Chondrocyte (in vitro differentiated cells): ENCODE measurements around the gene MRPL36. TPM values are rescaled to one million over a fixed set of nuclear protein-coding genes. Genes with fewer than 3 reads are reported as not detected.

ENCODE experiments used
- DNase-seq: peaks from one replicate; pipeline ENCODE4 v3.0.0; 2021; ENCODE audit warnings: mixed read lengths, low spot score
- H3K27ac Mint-ChIP-seq: one replicate; pipeline ENCODE4 v1.8.0; 2021; ENCODE audit warnings: mild to moderate bottlenecking, moderate library complexity, mixed read lengths; ENCODE audit not compliant: unreplicated experiment
- H3K27me3 Mint-ChIP-seq: 2 replicates; pipeline ENCODE4 v1.8.0; 2021; ENCODE audit warnings: low read depth, mixed read lengths
- H3K36me3 Mint-ChIP-seq: 2 replicates; pipeline ENCODE4 v1.8.0; 2021; ENCODE audit warnings: low read depth, mixed read lengths
- H3K4me1 Mint-ChIP-seq: 2 replicates; pipeline ENCODE4 v1.8.0; 2021; ENCODE audit warnings: low read depth, mild to moderate bottlenecking, mixed read lengths
- H3K4me3 Mint-ChIP-seq: one replicate; pipeline ENCODE4 v1.8.0; 2021; ENCODE audit warnings: mild to moderate bottlenecking, moderate library complexity, mixed read lengths; ENCODE audit not compliant: unreplicated experiment
- H3K9me3 Mint-ChIP-seq: 2 replicates; pipeline ENCODE4 v1.8.0; 2021; ENCODE audit warnings: low read depth, mixed read lengths
- CTCF ChIP-seq: fragments of 200-600 bp; sonication (generic); IDR thresholded peaks from 2 replicates; pipeline ENCODE4 v1.5.0; 2021; ENCODE audit warnings: antibody characterized with exemption, mild to moderate bottlenecking, moderate library complexity
- total RNA-seq: library from RNA; stranded (reverse); gene quantifications from 3 replicates; pipeline ENCODE4 v1.2.1, GENCODE V29; 2021

The MRPL36 gene
- total RNA-seq, 1 donor from 2014 or later: 37.4 TPM

- Mint-ChIP-seq H3K27me3 (peaks cover 7% of the 10 kb centered on the region), H3K4me3 (no peak overlapping the region), H3K36me3 (no peaks in the 10 kb centered on the region), H3K9me3 (peaks cover 3% of the 10 kb centered on the region), H3K4me1 (peaks cover 17% of the 10 kb centered on the region), H3K27ac (no peak overlapping the region)
- no peak for TF ChIP-seq CTCF
- no peak for DNase-seq
Measured at GRCh38 chr5:1788200-1788599, 11.4 kb downstream of the MRPL36 start.

GRCh38 chr5:1787472-1788047 is 12.1 kb downstream of the MRPL36 start:
- Mint-ChIP-seq H3K36me3 (no peaks in the 10 kb centered on the region), H3K4me3 (no peak overlapping the region), H3K27ac (no peak overlapping the region), H3K4me1 (peaks cover 10% of the 10 kb centered on the region), H3K27me3 (peaks cover 8% of the 10 kb centered on the region), H3K9me3 (no peaks in the 10 kb centered on the region)
- peak; percentile 51 for DNase-seq
- no peak for TF ChIP-seq CTCF

GRCh38 chr5:1786621-1787471 is 12.8 kb downstream of the MRPL36 start:
- peak; percentile 76 for DNase-seq
- Mint-ChIP-seq H3K4me3 (peak overlapping the region; percentile 5), H3K4me1 (peaks cover 9% of the 10 kb centered on the region), H3K36me3 (no peaks in the 10 kb centered on the region), H3K9me3 (no peaks in the 10 kb centered on the region), H3K27me3 (peaks cover 12% of the 10 kb centered on the region), H3K27ac (no peak overlapping the region)
- no peak for TF ChIP-seq CTCF

- Mint-ChIP-seq H3K27ac (no peak overlapping the region), H3K27me3 (peaks cover 12% of the 10 kb centered on the region), H3K4me3 (no peak overlapping the region), H3K9me3 (no peaks in the 10 kb centered on the region), H3K36me3 (no peaks in the 10 kb centered on the region), H3K4me1 (peaks cover 9% of the 10 kb centered on the region)
- peak; percentile 81 for DNase-seq
- TF ChIP-seq CTCF: no peak
Measured at GRCh38 chr5:1785984-1786383, 13.7 kb downstream of the MRPL36 start.

GRCh38 chr5:1785062-1785461 is 14.6 kb downstream of the MRPL36 start:
- no peaks in the 10 kb centered on the region for H3K36me3 Mint-ChIP-seq
- peak; percentile 74 for DNase-seq
- peaks cover 5% of the 10 kb centered on the region for H3K4me1 Mint-ChIP-seq
- peaks cover 12% of the 10 kb centered on the region for H3K27me3 Mint-ChIP-seq
- no peak overlapping the region for H3K27ac Mint-ChIP-seq
- no peaks in the 10 kb centered on the region for H3K9me3 Mint-ChIP-seq
- H3K4me3 Mint-ChIP-seq: no peak overlapping the region
- no peak for TF ChIP-seq CTCF
